HepG2 (cell line): ENCODE results near the gene HYOU1. TPM values are rescaled to one million over a fixed set of nuclear protein-coding genes. Genes with fewer than 3 reads are reported as not detected.

ENCODE experiments used
- CREBL2 ChIP-seq: sonication (generic); formaldehyde crosslinking; IDR thresholded peaks from 2 replicates; pipeline ENCODE4 v1.8.1; 2023; ENCODE audit warnings: missing genetic modification reagents, mild to moderate bottlenecking, borderline replicate concordance
- E2F5 ChIP-seq: sonication (generic); formaldehyde crosslinking; conservative IDR thresholded peaks from 2 replicates; pipeline ENCODE4 v1.4.0; 2020; ENCODE audit warnings: missing genetic modification reagents
- GPN1 ChIP-seq: sonication (generic); formaldehyde crosslinking; IDR thresholded peaks from 2 replicates; pipeline ENCODE4 v1.5.1; 2020; ENCODE audit warnings: missing genetic modification reagents, borderline replicate concordance
- MXD4 ChIP-seq: IDR thresholded peaks from 2 replicates; pipeline ENCODE4 v1.6.1; 2016; ENCODE audit warnings: mild to moderate bottlenecking, missing biosample characterization, missing genetic modification reagents
- NBN ChIP-seq: fragments of 450-650 bp; conservative IDR thresholded peaks from 2 replicates; pipeline ENCODE4 v1.6.1; 2017
- REST ChIP-seq, 2 experiments: IDR thresholded peaks; 2 replicates each; pipeline ENCODE4 v1.6.1; 2011 to 2012; ENCODE audit warnings: low read length in 2 of 2, borderline replicate concordance in 1 of 2, low read depth in 1 of 2, mild to moderate bottlenecking in 1 of 2, moderate library complexity in 1 of 2
- SALL1 ChIP-seq: sonication (generic); formaldehyde crosslinking; IDR thresholded peaks from 2 replicates; pipeline ENCODE4 v1.8.0; 2022; ENCODE audit warnings: mild to moderate bottlenecking, missing genetic modification reagents
- SAP130 ChIP-seq: IDR thresholded peaks from 2 replicates; pipeline ENCODE4 v1.6.1; 2016; ENCODE audit warnings: low read depth
- SOX5 ChIP-seq: IDR thresholded peaks from 2 replicates; pipeline ENCODE4 v1.6.1; 2016; ENCODE audit warnings: borderline replicate concordance
- ZBTB1 ChIP-seq: sonication (generic); formaldehyde crosslinking; IDR thresholded peaks from 2 replicates; pipeline ENCODE4 v1.4.0; 2020; ENCODE audit warnings: missing genetic modification reagents, borderline replicate concordance
- ZBTB49 ChIP-seq: sonication (generic); formaldehyde crosslinking; IDR thresholded peaks from 2 replicates; pipeline ENCODE4 v1.4.0; 2020; ENCODE audit warnings: missing genetic modification reagents, borderline replicate concordance
- ZFP37 ChIP-seq: sonication (generic); formaldehyde crosslinking; IDR thresholded peaks from 2 replicates; pipeline ENCODE4 v1.4.0; 2020; ENCODE audit warnings: missing genetic modification reagents, borderline replicate concordance
- ZMYM4 ChIP-seq: sonication (generic); formaldehyde crosslinking; IDR thresholded peaks from 2 replicates; pipeline ENCODE4 v1.8.1; 2023; ENCODE audit warnings: mild to moderate bottlenecking, missing genetic modification reagents
- ZNF280B ChIP-seq: sonication (generic); formaldehyde crosslinking; IDR thresholded peaks from 2 replicates; pipeline ENCODE4 v1.5.0; 2020; ENCODE audit warnings: missing genetic modification reagents, mild to moderate bottlenecking, borderline replicate concordance
- ZNF44 ChIP-seq: sonication (generic); formaldehyde crosslinking; IDR thresholded peaks from 2 replicates; pipeline ENCODE4 v1.5.1; 2020; ENCODE audit warnings: mild to moderate bottlenecking, missing genetic modification reagents
- ZNF547 ChIP-seq: sonication (generic); formaldehyde crosslinking; IDR thresholded peaks from 2 replicates; pipeline ENCODE4 v1.5.1; 2020; ENCODE audit warnings: mild to moderate bottlenecking, missing genetic modification reagents
- ZNF652 ChIP-seq: IDR thresholded peaks from 2 replicates; pipeline ENCODE4 v1.6.1; 2016; ENCODE audit warnings: low read depth, borderline replicate concordance
- ZNF839 ChIP-seq: sonication (generic); formaldehyde crosslinking; IDR thresholded peaks from 2 replicates; pipeline ENCODE4 v1.4.0; 2020; ENCODE audit warnings: missing genetic modification reagents, mild to moderate bottlenecking, borderline replicate concordance
- ZNF883 ChIP-seq: sonication (generic); formaldehyde crosslinking; IDR thresholded peaks from 2 replicates; pipeline ENCODE4 v1.5.1; 2020; ENCODE audit warnings: mild to moderate bottlenecking, missing genetic modification reagents; ENCODE audit errors: not compliant biosample characterization
- ZSCAN31 ChIP-seq: sonication (generic); formaldehyde crosslinking; IDR thresholded peaks from 2 replicates; pipeline ENCODE4 v1.5.0; 2020; ENCODE audit warnings: low read depth, mild to moderate bottlenecking, missing genetic modification reagents
- polyA plus RNA-seq, 8 experiments: library from polyadenylated mRNA; depleted of rRNA in 3 of 8; stranded (reverse) in 7 of 8; unstranded in 1 of 8; fragments of >200 nt; fragmentation: Illumina TruSeq in 4 of 8; extraction: Trizol in 4 of 8; gene quantifications; 2 replicates each; pipeline versions ENCODE4 v1.2.1 to v1.2.3, GENCODE V29; 2011 to 2016; ENCODE audit warnings: low read depth in 4 of 8, missing spikeins in 1 of 8, mixed read lengths in 1 of 8; ENCODE audit not compliant: insufficient read depth in 1 of 8
- total RNA-seq, 5 experiments: library from RNA; depleted of rRNA; stranded (reverse); fragments of >200 nt; fragmentation: Illumina TruSeq; extraction: Trizol; gene quantifications; 2 replicates each; pipeline ENCODE4 v1.2.3, GENCODE V29; 2016; ENCODE audit warnings: low read depth in 1 of 5
- TF ChIP-seq, protein P1 (sequence below): sonication (generic); formaldehyde crosslinking; IDR thresholded peaks from 2 replicates; pipeline ENCODE4 v1.4.0; 2020; ENCODE audit warnings: mild to moderate bottlenecking, low read depth, missing genetic modification reagents

HYOU1 gene
- total and polyA plus RNA-seq, 2 of the 13 experiments (the other 11 are each of a cell fraction or from before 2014, with no cell fraction given): 127 to 155 TPM

- TF ChIP-seq E2F5 (CRISPR knock-in tag) (no peak), ZNF280B (CRISPR knock-in tag) (no peak), SAP130 (CRISPR knock-in tag) (peak; percentile 51), GPN1 (CRISPR knock-in tag) (no peak), ZFP37 (CRISPR knock-in tag) (no peak), CREBL2 (CRISPR knock-in tag) (no peak), ZBTB49 (no peak), ZNF652 (no peak), ZNF839 (CRISPR knock-in tag) (no peak), SALL1 (CRISPR knock-in tag) (peak; percentile 59), ZNF44 (CRISPR knock-in tag) (no peak), ZNF547 (CRISPR knock-in tag) (no peak), NBN (no peak), ZSCAN31 (CRISPR knock-in tag) (peak; percentile 94), SOX5 (CRISPR knock-in tag) (no peak), MXD4 (0 out of 2 replicates have a peak, but pooled peaks have one; percentile 20), ZMYM4 (CRISPR knock-in tag) (peak; percentile 37; the same call in 1 of the 2 replicates), ZBTB1 (CRISPR knock-in tag) (no peak), ZNF883 (CRISPR knock-in tag) (peak; percentile 17), REST (IDR thresholded peaks at IDR 0.05; ENCODE audit: borderline replicate concordance in 1 of 2, low read depth in 1 of 2, low read length in 2 of 2) (no peak)
- TF ChIP-seq, protein P1, sequence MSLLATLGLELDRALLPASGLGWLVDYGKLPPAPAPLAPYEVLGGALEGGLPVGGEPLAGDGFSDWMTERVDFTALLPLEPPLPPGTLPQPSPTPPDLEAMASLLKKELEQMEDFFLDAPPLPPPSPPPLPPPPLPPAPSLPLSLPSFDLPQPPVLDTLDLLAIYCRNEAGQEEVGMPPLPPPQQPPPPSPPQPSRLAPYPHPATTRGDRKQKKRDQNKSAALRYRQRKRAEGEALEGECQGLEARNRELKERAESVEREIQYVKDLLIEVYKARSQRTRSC (CRISPR knock-in tag): no peak
These were observed 32.4 kb downstream of the HYOU1 start (continued) for GRCh38 chr11:119024430-119025098.
